WI38 (cell line): ENCODE results near the gene EBF3.

Experiments
- H3K4me3 ChIP-seq: 2 replicates; pipeline ENCODE4 v1.5.1; 2011; ENCODE audit warnings: low read depth, mild to moderate bottlenecking, control low read depth, low read length
- TF ChIP-seq, protein P1 (sequence below): IDR thresholded peaks from 2 replicates; pipeline ENCODE4 v1.5.1; 2012; ENCODE audit warnings: low read depth, mild to moderate bottlenecking, control low read depth, low read length

Gene EBF3

GRCh38 chr10:130003166-130003565 lies 39.1 kb upstream of the EBF3 start:
- TF ChIP-seq, protein P1, sequence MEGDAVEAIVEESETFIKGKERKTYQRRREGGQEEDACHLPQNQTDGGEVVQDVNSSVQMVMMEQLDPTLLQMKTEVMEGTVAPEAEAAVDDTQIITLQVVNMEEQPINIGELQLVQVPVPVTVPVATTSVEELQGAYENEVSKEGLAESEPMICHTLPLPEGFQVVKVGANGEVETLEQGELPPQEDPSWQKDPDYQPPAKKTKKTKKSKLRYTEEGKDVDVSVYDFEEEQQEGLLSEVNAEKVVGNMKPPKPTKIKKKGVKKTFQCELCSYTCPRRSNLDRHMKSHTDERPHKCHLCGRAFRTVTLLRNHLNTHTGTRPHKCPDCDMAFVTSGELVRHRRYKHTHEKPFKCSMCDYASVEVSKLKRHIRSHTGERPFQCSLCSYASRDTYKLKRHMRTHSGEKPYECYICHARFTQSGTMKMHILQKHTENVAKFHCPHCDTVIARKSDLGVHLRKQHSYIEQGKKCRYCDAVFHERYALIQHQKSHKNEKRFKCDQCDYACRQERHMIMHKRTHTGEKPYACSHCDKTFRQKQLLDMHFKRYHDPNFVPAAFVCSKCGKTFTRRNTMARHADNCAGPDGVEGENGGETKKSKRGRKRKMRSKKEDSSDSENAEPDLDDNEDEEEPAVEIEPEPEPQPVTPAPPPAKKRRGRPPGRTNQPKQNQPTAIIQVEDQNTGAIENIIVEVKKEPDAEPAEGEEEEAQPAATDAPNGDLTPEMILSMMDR, result no peak
- H3K4me3 ChIP-seq, result no peak overlapping the region

DNA sequence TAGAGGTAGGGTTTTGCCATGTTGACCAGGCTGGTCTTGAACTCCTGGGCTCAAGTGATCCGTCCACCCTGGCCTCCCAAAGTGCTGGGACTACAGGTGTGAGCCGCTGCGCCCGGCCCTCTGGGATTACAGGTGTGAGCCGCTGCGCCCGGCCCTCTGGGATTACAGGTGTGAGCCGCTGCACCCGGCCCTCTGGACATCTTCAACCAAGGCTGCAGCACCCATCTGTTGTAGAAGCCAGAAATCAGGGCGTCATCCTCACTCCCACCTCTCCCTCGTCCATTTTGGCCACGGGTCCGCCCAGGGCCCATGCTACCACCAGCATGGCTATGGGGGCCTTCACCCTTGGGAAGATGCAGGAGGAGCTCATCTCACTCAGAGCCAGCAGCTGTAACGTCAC lies 38.5 kb upstream of the EBF3 start:
- TF ChIP-seq, protein P1, result no peak
- no peak overlapping the region for H3K4me3 ChIP-seq

- TF ChIP-seq, protein P1, result no peak
- H3K4me3 ChIP-seq, result no peak overlapping the region
Observed at GRCh38 chr10:130000918-130001317, 36.8 kb upstream of the EBF3 start.

- no peak overlapping the region for H3K4me3 ChIP-seq
- TF ChIP-seq, protein P1, result no peak
Observed at GRCh38 chr10:129999140-129999539, 35.1 kb upstream of the EBF3 start.

- no peak overlapping the region for H3K4me3 ChIP-seq
- TF ChIP-seq, protein P1, result no peak
Observed at GRCh38 chr10:129993621-129994020, 29.5 kb upstream of the EBF3 start.

GRCh38 chr10:129992356-129992755 lies 28.3 kb upstream of the EBF3 start:
- TF ChIP-seq, protein P1, result no peak
- H3K4me3 ChIP-seq, result no peak overlapping the region

GRCh38 chr10:129982825-129983224 lies 18.8 kb upstream of the EBF3 start:
- TF ChIP-seq, protein P1, result no peak

More at GRCh38 chr10:129982825-129983224, 18.8 kb upstream of the EBF3 start:
- no peak overlapping the region for H3K4me3 ChIP-seq
